NCI-H526 (cell line): ENCODE data around the gene ERBB2.
"Not testable (repeated sequence)": the region's sequence is repeated elsewhere in the genome, so short reads cannot be mapped to it uniquely, and the experiment has no call there.

ENCODE experiments used
- DNase-seq, 2 experiments: peaks; one replicate each; lab custom pipeline; 2025; lab: John Stamatoyannopoulos, UW

Gene ERBB2

GRCh38 chr17:39763051-39763820 is 63.4 kb downstream of the ERBB2 start:
- DNase-seq = no peak

- not testable (repeated sequence) for DNase-seq
These were observed 64.3 kb downstream of the ERBB2 start for GRCh38 chr17:39764171-39764570.

- DNase-seq = no peak
These were observed 65.3 kb downstream of the ERBB2 start for GRCh38 chr17:39765175-39765574.

- DNase-seq = no peak
These were observed 65.9 kb downstream of the ERBB2 start for GRCh38 chr17:39765766-39766165.

- DNase-seq = no peak
These were observed 67.3 kb downstream of the ERBB2 start for GRCh38 chr17:39767147-39767546.

GRCh38 chr17:39769974-39770587 is 70.2 kb downstream of the ERBB2 start:
- peak; percentile 68 to 77 for DNase-seq

GRCh38 chr17:39772415-39772814 is 72.6 kb downstream of the ERBB2 start:
- DNase-seq = no peak

GRCh38 chr17:39772987-39773934 is 73.4 kb downstream of the ERBB2 start:
- no peak for DNase-seq

GRCh38 chr17:39774047-39774446 is 74.2 kb downstream of the ERBB2 start:
- no peak for DNase-seq

GRCh38 chr17:39775031-39775430 is 75.2 kb downstream of the ERBB2 start:
- DNase-seq = no peak

GRCh38 chr17:39776252-39776651 is 76.4 kb downstream of the ERBB2 start:
- DNase-seq = no peak

GRCh38 chr17:39777534-39778365 is 77.9 kb downstream of the ERBB2 start:
- DNase-seq = no peak
